Activated naive CD8-positive, alpha-beta T cell treated with anti-CD3 and anti-CD28 coated beads, Interleukin-2, amount 50 U/mL, for 16 hours (primary cell): ENCODE measurements around the gene RNF152.

Experiments
- DNase-seq: peaks from one replicate; pipeline ENCODE4 v3.0.0-alpha.2; 2020; ENCODE audit warnings: low read depth, low spot score

Gene RNF152

DNA sequence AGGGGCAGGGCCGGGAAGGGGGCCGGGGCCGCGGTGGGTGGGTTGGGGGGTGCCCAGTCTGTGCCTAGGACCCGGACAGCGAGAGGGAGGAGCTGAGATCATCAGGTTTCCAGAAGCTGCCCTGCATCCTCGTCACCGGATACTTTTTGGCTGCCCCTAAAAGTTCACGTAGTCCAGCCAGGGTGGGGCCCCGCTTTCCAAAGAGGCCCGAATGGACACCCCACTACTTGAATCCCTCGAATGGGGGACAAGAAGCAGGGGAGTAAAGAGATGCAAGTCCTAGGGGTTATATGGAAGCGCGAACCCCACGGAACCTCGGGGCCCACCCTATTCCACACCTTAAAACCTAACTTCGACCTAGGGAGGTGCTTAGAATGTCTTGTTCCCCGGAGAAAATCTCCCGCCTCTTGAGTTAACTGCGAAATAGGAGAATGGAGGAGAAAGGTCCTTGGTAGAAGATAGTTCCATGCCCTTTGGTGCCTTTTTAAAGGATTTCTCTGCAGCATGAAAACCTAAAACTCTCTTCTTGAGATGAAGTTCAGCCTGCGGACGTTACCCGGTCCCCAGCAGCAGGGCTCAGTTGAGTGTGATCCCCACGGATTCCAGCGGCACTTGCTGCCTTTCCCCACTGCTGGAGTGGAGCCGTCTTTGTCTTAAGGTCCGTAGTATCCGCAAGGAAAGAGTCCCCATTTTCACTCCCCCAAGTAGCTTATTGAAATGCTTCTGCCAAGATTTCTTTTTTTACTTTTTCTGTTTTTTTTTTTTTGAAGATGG lies 2.1 kb upstream of the RNF152 start:
- DNase-seq, result no peak

DNA sequence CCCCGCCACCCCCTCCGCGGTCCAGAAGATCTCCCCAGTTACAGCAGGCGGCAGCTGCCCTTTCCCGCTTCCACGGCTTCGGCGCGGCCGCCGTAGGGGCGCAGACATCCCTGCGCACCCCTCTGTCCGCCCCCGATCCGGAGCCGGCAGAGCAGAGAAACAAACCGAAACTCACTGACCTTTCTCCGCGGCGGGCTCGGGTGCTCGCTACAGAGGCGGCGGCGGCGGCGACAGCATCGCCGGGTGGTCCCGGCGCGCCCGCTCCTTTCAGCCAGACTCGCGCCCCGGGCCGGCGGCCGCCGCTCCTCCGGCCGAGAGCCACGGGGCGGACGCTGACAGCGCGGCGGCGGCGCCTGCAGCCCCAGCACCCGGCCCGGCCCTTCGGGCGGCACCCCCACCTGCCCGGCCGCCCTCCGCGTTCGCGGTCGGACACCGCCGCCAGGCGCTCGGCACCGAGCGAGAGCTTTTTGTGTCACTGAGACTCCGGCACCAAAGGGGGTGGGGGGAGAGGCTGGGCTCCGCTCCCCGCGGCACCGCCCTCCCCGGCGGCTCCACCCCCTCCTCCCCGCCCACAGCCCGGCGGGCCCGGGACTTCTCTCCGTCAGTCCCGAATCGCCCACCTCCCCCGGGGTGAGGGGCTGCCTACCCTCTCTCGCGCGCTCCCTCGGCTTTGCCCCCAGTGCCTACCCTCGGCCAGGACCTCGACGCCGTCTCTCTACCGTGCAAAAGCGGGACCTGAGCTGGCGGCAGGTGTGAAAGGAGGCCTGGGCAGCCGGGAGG lies 1.4 kb upstream of the RNF152 start:
- no peak for DNase-seq

DNA sequence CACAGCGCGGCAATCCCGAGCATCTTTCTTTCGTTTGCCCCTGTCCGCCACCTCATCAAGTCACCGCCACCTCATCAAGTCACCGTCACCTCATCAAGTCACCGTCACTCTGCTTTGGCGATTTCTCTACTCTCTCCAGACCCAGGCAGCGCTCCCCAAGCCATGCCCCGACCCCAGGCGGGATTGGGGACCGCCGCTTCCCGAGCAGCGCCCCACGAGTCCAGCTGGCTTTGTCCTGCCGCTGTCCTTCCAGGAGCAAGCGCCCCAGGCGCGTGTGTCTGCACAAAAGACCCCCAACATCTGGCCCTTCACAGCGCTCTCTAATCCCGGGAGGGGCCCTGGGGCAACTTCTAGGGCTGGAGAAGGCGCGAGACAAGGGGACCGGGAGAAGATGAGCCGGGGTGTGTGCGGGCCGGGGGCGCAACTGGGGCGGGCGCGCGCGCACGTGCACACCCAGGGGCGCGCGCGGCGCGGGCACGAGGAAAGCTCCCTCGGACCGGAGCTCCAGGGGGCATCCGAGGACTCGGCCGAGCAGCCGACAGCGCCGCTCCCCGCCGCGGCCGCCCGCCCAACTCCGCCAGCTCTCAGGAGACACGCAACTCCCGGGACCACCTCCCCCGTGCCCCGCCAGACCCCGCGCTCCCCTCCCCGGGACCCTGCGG lies 633 bp upstream of the RNF152 start:
- DNase-seq, result no peak

DNA sequence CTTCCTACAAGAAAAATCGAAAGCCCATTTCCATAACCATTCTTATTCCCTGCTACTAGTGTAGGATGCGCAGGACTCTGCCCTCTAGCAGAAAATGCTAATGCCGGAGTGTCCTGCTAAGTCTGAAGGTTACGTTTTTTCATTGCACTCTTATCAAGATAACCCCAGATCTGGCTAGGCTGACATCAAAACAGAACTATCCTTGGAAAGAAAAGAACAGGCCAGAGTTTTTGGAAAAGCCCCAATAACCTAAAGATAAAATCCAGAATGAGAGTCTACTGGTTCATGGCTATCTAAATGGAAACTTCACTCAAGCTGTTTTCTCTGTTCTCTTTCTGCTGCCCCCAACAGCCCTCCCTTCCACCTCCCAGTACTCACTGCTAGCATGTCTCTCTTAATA lies 913 bp downstream of the RNF152 start:
- no peak for DNase-seq

DNA sequence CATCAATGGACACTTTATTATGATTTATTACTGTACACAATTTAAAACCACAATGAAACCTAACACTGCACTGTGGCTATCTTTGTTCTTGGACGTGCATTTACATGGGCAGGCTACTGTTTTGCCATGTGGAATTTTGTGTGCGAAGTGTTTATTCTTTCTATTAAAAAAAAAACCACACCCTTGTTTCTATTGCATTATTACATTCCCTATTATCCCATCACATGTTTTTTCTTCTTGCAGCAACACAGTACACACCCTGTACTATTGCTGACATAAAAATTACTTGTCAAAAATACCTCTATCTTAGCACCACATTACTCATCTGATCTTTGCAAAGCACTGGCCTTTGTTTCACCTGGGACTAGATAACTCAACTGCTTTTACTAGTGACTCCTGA lies 1.5 kb downstream of the RNF152 start:
- no peak for DNase-seq

DNA sequence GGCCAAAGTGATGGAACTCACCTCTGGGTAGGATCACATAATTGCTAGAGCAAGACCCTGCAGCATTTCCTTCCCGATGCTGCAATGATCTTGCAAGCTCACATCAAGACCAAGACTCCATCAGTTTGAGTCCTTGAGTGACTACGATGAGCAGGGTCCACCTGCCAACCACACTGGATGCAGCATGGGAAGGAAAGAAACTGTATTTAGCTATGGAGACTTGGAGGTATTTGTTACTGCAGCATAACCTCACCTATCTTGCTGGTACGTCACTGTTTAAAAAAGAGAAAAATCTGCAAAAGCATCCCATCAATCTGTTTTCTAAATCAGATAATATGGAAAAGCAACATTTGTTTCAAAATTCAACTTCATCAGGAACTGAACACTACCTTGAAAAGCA lies 2.5 kb downstream of the RNF152 start:
- DNase-seq, result no peak

DNA sequence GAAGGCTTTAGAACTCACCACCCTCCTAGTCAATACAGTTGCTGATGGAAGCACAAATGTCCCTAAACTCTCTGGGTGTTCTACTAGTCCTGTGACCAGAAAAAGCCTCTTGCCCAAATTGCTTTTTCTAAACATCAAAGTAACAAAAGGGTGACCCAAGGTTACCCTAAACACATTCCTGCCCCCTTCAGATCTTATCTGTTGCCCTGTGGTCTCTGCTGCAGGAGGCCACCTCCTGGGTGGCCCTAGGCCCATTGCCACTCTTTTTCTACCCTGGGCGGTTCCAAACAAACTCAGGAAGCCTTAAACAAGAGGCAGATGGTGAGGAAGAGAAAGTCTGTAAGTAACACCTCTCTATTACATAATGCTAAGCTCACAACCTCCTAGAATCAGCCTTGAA lies 3.3 kb downstream of the RNF152 start:
- DNase-seq, result no peak

DNA sequence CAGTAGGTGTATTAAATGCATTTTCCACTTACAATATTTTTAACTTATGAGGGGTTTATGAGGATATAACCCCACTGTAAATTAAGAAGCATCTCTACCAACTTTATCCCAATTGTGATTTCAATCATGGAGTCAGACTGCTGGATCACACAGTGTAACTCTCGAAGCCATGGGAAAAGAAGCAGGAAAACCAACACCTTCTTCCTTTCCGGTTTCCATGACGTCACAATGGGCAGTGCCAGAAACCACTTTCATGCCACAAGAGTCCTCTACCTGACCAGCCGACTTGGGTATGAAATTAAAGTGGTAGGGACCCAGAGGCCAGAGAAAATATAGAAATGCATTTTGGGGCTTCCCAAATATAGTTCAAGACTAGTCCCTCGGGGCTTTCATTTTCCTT lies 4.2 kb downstream of the RNF152 start:
- DNase-seq, result no peak

DNA sequence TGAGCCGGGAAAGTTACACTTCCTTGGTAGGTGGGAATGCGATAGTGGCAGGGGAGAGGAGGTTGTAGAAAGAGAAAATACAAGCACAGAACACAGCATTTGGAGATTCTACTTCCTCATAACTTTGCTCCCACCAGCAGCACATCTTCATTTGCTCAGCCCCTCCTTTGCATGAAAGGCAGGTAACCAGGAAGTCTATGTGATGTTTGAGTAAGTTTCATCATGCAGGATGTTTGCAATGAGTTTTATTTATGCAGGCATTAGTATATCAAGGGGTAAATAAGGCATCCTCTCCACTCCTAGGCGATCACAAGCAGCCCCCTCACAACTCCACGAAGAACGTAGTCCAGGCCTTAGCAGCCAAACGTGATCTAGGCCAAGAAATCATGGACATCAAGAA lies 5.0 kb downstream of the RNF152 start:
- no peak for DNase-seq

DNA sequence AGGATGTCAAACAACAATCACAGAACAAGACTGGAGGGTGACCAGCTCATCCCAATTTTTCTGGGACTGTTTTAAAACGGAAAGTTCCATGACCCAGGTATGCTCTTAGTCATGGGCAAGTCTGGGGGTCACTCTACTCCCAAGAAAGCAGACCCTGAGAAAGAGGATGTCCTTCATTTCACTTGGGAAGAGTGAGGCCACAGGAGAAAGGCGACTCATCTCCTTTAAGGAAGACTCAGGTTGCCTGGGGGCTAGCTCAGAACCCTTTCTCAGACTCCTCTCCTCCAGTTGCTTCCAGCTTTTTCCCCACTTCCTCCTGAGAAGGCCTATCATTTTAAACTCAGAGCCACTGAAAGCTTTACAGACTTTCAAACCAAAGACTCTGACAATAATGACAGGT lies 9.3 kb downstream of the RNF152 start:
- DNase-seq, result no peak

DNA sequence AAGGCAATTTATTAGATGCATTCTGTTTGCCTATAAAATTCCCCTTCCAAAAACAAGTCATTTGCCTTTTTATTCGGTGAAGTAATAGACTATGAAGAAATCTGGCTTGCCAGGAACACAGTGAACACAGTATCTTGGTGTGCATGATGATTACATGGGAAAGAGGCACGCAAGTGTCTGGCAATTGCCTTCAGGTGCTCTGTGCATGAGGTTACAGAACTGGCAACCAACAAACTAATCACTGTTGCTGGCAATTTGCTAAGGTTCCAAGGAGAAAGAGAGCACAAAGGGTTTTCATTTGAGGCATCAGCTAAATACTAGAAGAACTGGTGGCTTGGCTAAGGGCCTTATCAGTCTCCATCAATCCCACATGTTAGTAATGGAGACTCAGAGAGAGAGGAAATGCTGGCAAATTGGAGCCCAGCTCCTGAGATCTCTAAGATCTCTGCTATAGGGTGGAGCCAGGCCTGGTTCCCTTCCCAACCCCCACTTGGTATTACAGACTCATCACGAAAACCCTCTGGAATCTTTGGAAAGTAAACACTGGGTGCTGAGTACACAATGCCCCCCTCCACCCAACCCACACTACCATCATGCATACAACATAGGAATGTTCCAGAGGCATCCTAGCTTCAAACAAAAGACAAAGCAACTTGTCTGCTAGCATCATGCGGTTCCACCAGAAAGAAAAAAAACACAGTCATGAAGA lies 10.4 kb downstream of the RNF152 start:
- no peak for DNase-seq

DNA sequence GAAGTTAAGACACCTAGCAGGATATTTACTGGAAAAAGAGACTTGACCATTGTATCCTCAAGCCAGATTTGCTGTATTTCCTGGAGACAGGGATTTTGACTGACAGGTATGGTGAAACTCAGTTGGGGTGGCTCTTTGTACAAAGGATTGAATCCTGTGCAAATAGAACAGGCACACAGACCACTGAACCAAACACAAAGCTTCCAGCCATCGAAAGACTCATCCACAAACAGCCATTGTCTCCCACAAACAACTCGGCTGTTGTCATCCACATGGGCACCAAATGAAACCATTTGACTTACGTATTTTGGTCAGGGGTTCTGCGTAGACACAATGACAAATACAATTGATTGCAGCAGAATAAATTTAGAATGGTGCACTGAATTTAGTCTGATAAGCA lies 15.9 kb downstream of the RNF152 start:
- no peak for DNase-seq

DNA sequence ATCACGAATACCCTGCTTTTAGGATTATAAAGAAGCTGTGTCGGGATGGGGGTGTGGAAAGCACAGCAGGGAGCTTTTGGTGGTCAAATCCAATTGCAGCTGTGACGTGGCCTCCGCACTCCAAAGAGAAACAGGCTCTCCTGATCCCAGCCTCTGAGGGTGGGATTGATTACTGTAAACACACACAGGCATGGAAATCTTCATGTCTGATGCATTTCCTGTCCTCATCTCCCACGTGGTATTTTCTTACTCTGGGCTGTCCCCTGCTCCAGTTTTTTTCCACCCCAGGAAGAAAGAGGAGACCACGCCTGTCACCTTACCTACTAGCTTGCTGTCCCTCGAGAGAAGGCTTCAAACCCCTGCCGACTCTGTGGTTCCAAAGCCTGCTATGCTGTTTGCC lies 22.7 kb downstream of the RNF152 start:
- no peak for DNase-seq

DNA sequence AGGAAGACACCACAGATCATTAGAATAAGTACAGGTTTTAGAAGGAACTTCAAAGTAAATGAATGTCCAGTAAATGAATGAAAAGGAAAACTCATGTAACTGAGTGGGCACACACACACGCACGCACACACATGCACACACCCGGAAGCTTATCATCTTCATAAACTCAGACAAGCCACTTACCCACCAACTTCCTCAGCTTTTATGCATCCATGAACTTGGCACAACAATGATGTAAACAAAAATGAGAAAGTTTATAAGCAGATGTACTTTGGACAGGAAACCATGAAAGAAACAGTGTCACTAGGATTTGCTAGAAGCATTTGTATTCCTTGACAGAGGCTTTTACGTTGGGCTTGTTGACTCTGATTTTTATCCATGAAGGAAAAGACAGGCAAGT lies 23.2 kb downstream of the RNF152 start:
- DNase-seq, result no peak

DNA sequence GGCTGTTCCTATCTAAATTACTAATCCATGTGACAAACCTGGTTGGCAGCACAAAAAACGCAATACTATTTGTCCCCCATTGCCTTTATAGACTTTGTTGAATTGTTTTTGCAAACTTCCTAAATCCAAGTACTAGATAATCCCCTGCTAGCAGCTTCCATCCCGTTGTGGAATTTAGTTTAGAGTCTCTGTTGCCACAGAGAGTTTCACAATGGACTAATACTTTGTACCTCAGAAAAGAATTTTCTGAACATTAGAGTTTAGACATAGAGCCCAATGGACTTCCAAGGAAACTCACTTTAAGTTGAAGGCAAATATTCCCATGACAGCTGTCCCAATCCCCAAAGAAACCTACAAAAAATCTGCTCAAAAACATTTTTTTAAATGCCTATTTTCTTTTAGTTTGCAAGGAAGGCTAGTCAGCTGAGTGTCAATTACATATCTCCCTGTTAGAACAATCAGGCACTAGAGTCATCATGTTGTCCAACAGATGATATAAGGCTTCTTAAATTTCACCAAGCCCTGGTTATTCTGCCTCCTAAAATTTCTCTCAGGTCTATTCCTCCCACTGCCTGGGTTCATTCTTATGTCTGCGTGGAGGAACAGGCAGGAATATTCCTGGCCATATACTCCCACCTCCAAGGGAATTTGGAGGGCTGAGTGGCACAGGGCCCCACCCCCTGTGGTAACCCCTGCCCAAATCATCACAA lies 27.2 kb downstream of the RNF152 start:
- no peak for DNase-seq

DNA sequence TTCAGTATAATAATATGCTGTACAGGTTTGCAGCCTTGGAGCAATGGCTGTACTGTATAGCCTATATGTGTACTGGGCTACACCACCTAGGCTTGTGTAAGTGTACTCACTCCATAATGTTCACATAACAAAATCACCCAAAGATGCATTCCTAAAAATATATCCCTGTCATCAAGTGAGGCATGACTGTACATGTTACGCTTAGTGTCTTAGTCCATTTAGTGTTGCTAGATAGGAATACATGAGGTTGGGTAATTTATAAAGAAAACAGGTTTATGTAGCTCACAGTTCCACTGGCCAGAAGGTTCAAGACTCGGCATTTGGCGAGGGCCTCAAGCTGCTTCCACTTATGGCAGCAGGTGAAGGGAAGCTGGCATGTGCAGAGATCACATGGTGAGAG lies 31.4 kb downstream of the RNF152 start:
- no peak for DNase-seq

DNA sequence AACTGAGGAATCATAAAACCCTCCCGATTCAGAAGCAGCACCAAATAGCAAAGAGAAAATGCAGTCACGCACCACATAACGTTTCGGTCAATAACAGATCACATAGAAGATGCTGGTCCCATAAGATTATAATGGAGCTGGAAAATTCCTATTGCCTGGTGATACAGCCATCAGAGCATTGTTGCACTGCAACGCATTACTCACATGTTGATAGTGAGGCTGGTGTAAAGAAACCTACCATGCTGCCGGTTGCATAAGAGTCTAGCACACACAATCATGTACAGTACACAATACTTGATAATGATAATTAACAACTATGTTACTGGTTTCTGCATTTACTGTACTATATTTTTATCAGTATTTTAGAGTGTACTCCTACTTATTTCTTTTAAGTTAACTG lies 32.5 kb downstream of the RNF152 start:
- no peak for DNase-seq

DNA sequence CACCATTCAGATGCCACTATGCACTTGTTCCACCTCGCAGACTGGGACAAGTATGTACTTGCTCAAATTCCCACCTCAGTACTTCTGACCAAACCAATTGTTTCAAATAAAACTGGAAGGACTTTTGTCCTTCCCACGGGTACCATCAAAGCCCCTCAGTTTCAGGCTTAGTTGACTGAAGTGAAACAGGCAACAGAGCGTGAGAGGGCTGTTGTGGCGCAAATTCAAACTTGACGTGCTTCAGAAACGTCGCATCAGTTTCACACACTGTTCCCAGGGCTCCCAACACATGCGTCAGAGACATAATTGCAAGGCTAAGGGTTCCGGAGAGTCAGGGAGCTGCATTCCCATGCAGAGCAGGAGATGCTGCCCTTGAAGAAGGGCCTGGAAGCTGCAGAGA lies 33.7 kb downstream of the RNF152 start:
- no peak for DNase-seq

DNA sequence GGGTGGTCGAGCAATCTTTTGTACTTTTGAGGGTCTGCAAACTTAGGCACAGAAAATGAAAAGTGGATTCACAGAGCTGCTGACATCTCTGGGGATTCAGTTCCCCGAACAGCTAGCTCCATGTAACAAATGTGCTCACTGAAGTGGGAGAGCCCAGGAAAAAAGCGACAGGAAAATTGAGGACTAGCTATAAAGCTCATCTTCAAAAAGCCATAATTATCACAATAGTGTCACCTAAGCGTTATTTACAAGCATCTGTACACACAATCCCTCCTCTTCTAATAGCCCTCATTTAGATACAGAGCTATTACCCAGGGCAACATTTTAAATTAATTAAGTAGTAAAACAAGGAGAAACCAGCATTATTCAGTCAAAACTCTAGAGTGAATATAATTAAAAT lies 36.1 kb downstream of the RNF152 start:
- no peak for DNase-seq

DNA sequence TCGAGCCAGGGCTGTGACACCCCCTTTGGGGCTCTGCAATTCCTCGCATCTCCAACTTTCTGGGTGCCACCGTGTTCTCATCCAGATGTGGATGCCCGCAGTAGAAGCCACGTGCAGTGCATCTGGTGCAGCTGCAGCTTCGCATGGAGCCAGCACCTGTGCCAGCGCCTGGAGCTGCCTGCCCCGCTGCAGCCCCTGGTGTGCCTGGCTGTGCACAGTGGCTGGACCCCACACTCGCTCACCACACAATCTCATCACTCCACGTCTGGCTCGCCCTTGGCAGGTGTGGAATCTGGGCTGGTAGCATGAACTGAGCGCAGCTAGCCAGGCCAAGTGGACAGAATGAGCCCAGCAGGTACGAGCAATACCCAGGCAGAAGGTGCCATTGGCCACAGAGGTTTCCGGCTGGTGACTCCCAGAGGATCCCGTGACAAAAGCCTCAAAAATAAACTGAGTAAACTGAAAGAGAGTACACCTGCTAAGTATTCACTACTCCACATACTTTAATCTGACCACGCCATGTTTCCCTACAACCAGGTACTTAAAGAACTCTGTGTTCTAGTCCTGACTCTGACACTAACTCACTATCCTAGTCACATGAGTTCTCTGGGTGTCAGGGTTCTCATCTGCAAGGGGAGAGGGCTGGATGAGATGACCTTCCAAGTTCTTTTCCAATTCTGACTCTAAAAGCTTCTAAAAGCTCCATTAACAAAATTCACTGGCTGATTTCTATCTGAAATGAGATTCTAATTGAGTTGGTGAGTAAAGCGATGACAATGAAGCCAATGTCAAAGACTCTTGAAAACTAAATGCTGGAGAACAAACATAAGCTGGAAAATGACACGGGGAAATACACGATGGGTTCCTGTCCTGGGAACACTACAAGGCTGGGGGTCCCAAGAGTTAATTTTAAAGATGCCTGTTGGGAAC lies 37.1 kb downstream of the RNF152 start:
- DNase-seq, result no peak
